ENCODE measurements around the gene SLA2. TPM values are rescaled to one million over a fixed set of nuclear protein-coding genes. Genes with fewer than 3 reads are reported as not detected.

SLA2 gene
- total RNA-seq, 2 donors from 2014 or later, result 0.44 to 0.68 TPM

GRCh38 chr20:36634342-36634741 lies 11.7 kb downstream of the SLA2 start:
- peaks cover 4% of the 10 kb centered on the region for H3K4me1 Mint-ChIP-seq
- Histone ChIP-seq H3K27me3 (ENCODE audit: control insufficient read depth, insufficient read depth, low read length, poor library complexity, severe bottlenecking) (no peaks in the 10 kb centered on the region), H3K4me1 (ENCODE audit: control insufficient read depth, insufficient read depth, low read length) (no peaks in the 10 kb centered on the region), H3K9ac (ENCODE audit: extremely low read depth, low read length, poor library complexity, severe bottlenecking) (no peak overlapping the region), H3K36me3 (ENCODE audit: control insufficient read depth, insufficient read depth, low read length) (no peaks in the 10 kb centered on the region), H3K9me3 (ENCODE audit: control insufficient read depth, low read length) (no peaks in the 10 kb centered on the region), H3K27ac (ENCODE audit: low read depth, low read length) (no peak overlapping the region), H3K4me3 (ENCODE audit: low read length) (no peak overlapping the region)
- no peak overlapping the region for H3K4me3 Mint-ChIP-seq
- H3K36me3 Mint-ChIP-seq (ENCODE audit: low read depth), result no peaks in the 10 kb centered on the region
- H3K9me3 Mint-ChIP-seq, result no peaks in the 10 kb centered on the region
- H3K27ac Mint-ChIP-seq, result no peak overlapping the region
- DNase-seq, result no peak
- WGBS, 2 experiments (ENCODE audit: insufficient coverage in 1 of 2, insufficient read length in 1 of 2), result 89 to 93% methylated on average over 11 of the region's 11 CpGs
- H3K27me3 Mint-ChIP-seq (ENCODE audit: insufficient read depth), result no peaks in the 10 kb centered on the region
- TF ChIP-seq CTCF (conservative IDR thresholded peaks at IDR 0.05), result no peak

DNA sequence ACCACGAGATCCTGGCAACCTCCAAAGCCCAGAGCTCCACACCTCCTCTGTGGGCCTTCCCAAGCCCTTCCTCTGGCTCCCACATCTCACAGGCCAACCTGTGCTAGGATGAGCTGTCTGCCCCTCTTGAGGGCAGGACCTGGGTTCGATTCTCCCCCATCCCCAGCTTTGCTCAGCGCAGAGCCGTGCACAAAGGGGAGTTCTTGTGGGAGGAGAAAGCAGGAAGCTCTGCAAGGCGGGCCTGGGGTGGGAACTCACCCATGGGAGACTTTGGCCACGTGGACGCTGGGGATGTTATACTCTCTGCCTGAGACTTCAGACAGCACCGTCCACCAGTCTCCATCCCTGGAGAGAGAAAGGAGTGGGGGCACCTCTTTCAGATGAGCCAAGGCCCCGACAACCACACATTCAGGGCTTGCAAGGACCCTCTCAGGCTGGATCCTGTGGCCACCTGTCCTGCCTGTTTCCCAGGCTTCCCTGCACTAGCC lies 12.7 kb downstream of the SLA2 start:
- 89 to 100% methylated on average over 5 to 9 of the region's 9 CpGs for WGBS, 2 experiments (ENCODE audit: insufficient coverage in 1 of 2, insufficient read length in 1 of 2)
- Mint-ChIP-seq H3K27ac (no peak overlapping the region), H3K4me3 (no peak overlapping the region), H3K36me3 (ENCODE audit: low read depth) (no peaks in the 10 kb centered on the region), H3K9me3 (no peaks in the 10 kb centered on the region), H3K27me3 (ENCODE audit: insufficient read depth) (no peaks in the 10 kb centered on the region), H3K4me1 (peaks cover 4% of the 10 kb centered on the region)
- Histone ChIP-seq H3K4me3 (ENCODE audit: low read length) (no peak overlapping the region), H3K9me3 (ENCODE audit: control insufficient read depth, low read length) (no peaks in the 10 kb centered on the region), H3K27me3 (ENCODE audit: control insufficient read depth, insufficient read depth, low read length, poor library complexity, severe bottlenecking) (no peaks in the 10 kb centered on the region), H3K27ac (ENCODE audit: low read depth, low read length) (no peak overlapping the region), H3K4me1 (ENCODE audit: control insufficient read depth, insufficient read depth, low read length) (no peaks in the 10 kb centered on the region), H3K9ac (ENCODE audit: extremely low read depth, low read length, poor library complexity, severe bottlenecking) (no peak overlapping the region), H3K36me3 (ENCODE audit: control insufficient read depth, insufficient read depth, low read length) (no peaks in the 10 kb centered on the region)
- TF ChIP-seq CTCF (conservative IDR thresholded peaks at IDR 0.05), result no peak
- DNase-seq, result no peak

DNA sequence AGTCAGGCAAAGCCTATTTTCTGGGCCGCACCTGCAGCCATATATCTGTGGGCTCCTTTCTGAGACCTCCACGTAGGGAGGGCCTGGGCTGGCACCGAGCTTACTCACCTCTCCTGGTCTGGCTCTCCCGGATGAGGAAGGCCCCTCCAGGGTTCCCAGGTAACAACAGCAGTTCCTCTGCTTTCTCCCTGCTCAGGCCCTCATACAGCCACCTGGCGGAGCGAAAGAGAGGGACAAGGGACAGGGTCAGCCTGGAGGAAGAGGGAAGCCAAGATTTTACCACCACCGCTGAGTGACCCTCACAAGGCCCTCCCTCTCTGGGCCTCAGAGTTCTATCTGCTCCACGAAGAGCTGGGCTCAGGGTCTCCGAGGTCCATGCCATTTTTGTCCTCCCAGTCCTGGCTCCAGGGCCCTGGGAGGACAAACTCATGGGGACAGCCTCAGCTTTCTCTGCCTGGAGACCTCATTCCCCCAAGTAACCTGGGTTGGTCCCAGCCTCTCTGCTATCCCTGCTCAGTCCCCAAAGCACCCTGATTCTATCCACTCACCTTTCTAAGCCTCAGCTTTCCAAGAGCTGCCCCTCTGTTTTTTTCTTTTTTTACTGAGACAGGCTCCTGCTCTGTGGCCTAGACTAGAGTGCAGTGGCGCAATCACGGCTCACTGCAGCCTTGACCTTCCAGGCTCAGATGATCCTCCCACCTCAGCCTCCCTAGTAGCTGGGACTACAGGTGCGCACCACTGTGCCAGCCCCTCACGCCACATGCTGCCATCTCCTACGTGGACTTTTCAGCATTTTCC lies 13.3 kb downstream of the SLA2 start:
- Histone ChIP-seq H3K4me3 (ENCODE audit: low read length) (no peak overlapping the region), H3K4me1 (ENCODE audit: control insufficient read depth, insufficient read depth, low read length) (no peaks in the 10 kb centered on the region), H3K27me3 (ENCODE audit: control insufficient read depth, insufficient read depth, low read length, poor library complexity, severe bottlenecking) (no peaks in the 10 kb centered on the region), H3K36me3 (ENCODE audit: control insufficient read depth, insufficient read depth, low read length) (no peaks in the 10 kb centered on the region), H3K9me3 (ENCODE audit: control insufficient read depth, low read length) (no peaks in the 10 kb centered on the region), H3K27ac (ENCODE audit: low read depth, low read length) (no peak overlapping the region), H3K9ac (ENCODE audit: extremely low read depth, low read length, poor library complexity, severe bottlenecking) (no peak overlapping the region)
- Mint-ChIP-seq H3K9me3 (no peaks in the 10 kb centered on the region), H3K27ac (peak overlapping the region; percentile 65), H3K36me3 (ENCODE audit: low read depth) (no peaks in the 10 kb centered on the region), H3K27me3 (ENCODE audit: insufficient read depth) (no peaks in the 10 kb centered on the region), H3K4me3 (no peak overlapping the region), H3K4me1 (peaks cover 4% of the 10 kb centered on the region)
- DNase-seq, result peak; percentile 92
- peak; percentile 76 for TF ChIP-seq CTCF (conservative IDR thresholded peaks at IDR 0.05)
- WGBS, 2 experiments (ENCODE audit: insufficient coverage in 1 of 2, insufficient read length in 1 of 2), result 86 to 96% methylated on average over 9 to 14 of the region's 14 CpGs

Measured in endodermal cell (in vitro differentiated cells).